ENCODE results near the gene COX7B2.

COX7B2 gene
- 0 reads per million in 2 experiments for total RNA-seq

- DNase-seq (ENCODE audit: low read depth): no peak
Observed at GRCh38 chr4:46909078-46909477, at the start of gene COX7B2. Gene COX7B2, minus strand, starts transcription at chr4:46909245. Its CDS starts 174,053 bp downstream, at chr4:46735192.

GRCh38 chr4:46956451-46956850 lies 47.4 kb upstream of the COX7B2 start:
- DNase-seq (ENCODE audit: low read depth): no peak

GRCh38 chr4:46955601-46956000 lies 46.6 kb upstream of the COX7B2 start:
- DNase-seq (ENCODE audit: low read depth): no peak

GRCh38 chr4:46954643-46955042 lies 45.6 kb upstream of the COX7B2 start:
- DNase-seq (ENCODE audit: low read depth): no peak

GRCh38 chr4:46953564-46953963 lies 44.5 kb upstream of the COX7B2 start:
- DNase-seq (ENCODE audit: low read depth): no peak

- DNase-seq (ENCODE audit: low read depth): no peak
Observed at GRCh38 chr4:46952451-46952850, 43.4 kb upstream of the COX7B2 start.

- no peak for DNase-seq (ENCODE audit: low read depth)
Observed at GRCh38 chr4:46950826-46951225, 41.8 kb upstream of the COX7B2 start.

GRCh38 chr4:46949822-46950221 lies 40.8 kb upstream of the COX7B2 start:
- DNase-seq (ENCODE audit: low read depth): no peak

- no peak for DNase-seq (ENCODE audit: low read depth)
Observed at GRCh38 chr4:46947541-46947940, 38.5 kb upstream of the COX7B2 start.

- no peak for DNase-seq (ENCODE audit: low read depth)
Observed at GRCh38 chr4:46946919-46947536, 38.0 kb upstream of the COX7B2 start.

GRCh38 chr4:46945062-46945461 lies 36.0 kb upstream of the COX7B2 start:
- DNase-seq (ENCODE audit: low read depth): no peak

- DNase-seq (ENCODE audit: low read depth): no peak
Observed at GRCh38 chr4:46944345-46944744, 35.3 kb upstream of the COX7B2 start.

GRCh38 chr4:46937493-46937892 lies 28.4 kb upstream of the COX7B2 start:
- no peak for DNase-seq (ENCODE audit: low read depth)

- DNase-seq (ENCODE audit: low read depth): no peak
Observed at GRCh38 chr4:46934726-46935125, 25.7 kb upstream of the COX7B2 start.

- DNase-seq (ENCODE audit: low read depth): no peak
Observed at GRCh38 chr4:46933686-46934085, 24.6 kb upstream of the COX7B2 start.

GRCh38 chr4:46931981-46932380 lies 22.9 kb upstream of the COX7B2 start:
- no peak for DNase-seq (ENCODE audit: low read depth)

- no peak for DNase-seq (ENCODE audit: low read depth)
Observed at GRCh38 chr4:46930891-46931290, 21.8 kb upstream of the COX7B2 start.

- DNase-seq (ENCODE audit: low read depth): no peak
Observed at GRCh38 chr4:46927201-46927600, 18.2 kb upstream of the COX7B2 start.

- DNase-seq (ENCODE audit: low read depth): no peak
Observed at GRCh38 chr4:46924789-46925529, 15.9 kb upstream of the COX7B2 start.

GRCh38 chr4:46922205-46922604 lies 13.2 kb upstream of the COX7B2 start:
- no peak for DNase-seq (ENCODE audit: low read depth)

GRCh38 chr4:46908148-46908547 lies 897 bp downstream of the COX7B2 start:
- no peak for DNase-seq (ENCODE audit: low read depth)

GRCh38 chr4:46900082-46900481 lies 9.0 kb downstream of the COX7B2 start:
- no peak for DNase-seq (ENCODE audit: low read depth)

GRCh38 chr4:46894826-46895225 lies 14.2 kb downstream of the COX7B2 start:
- DNase-seq (ENCODE audit: low read depth): no peak

- no peak for DNase-seq (ENCODE audit: low read depth)
Observed at GRCh38 chr4:46890056-46890455, 19.0 kb downstream of the COX7B2 start.

Data from T follicular helper cell (primary cell).